WERI-Rb-1 (cell line): Measurements from ENCODE around the gene BCL2L11.

ENCODE experiments used
- DNase-seq: peaks from one replicate; pipeline ENCODE4 v3.0.0-alpha.2; 2020
- H3K27ac ChIP-seq: fragments of 250-450 bp; sonication (Bioruptor Pico); 2 replicates; pipeline ENCODE4 v1.5.1; 2020; ENCODE audit warnings: mild to moderate bottlenecking, moderate library complexity
- H3K27me3 ChIP-seq: fragments of 250-450 bp; sonication (Bioruptor Pico); 2 replicates; pipeline ENCODE4 v1.5.1; 2021; ENCODE audit warnings: mild to moderate bottlenecking, low read depth, moderate library complexity; ENCODE audit not compliant: insufficient read depth, severe bottlenecking
- H3K36me3 ChIP-seq: fragments of 250-450 bp; sonication (Bioruptor Pico); 2 replicates; pipeline ENCODE4 v1.5.1; 2020; ENCODE audit warnings: mild to moderate bottlenecking, moderate library complexity
- H3K4me3 ChIP-seq: 2 replicates; pipeline ENCODE4 v1.5.1; 2011; ENCODE audit warnings: low read depth, mild to moderate bottlenecking, control low read depth, low read length
- H3K9me3 ChIP-seq: fragments of 250-450 bp; sonication (Bioruptor Pico); 2 replicates; pipeline ENCODE4 v1.5.1; 2021; ENCODE audit warnings: mild to moderate bottlenecking, moderate library complexity; ENCODE audit not compliant: severe bottlenecking
- CTCF ChIP-seq: IDR thresholded peaks from 2 replicates; pipeline ENCODE4 v1.5.1; 2011; ENCODE audit warnings: low read depth, mild to moderate bottlenecking, control low read depth, inconsistent platforms, low read length

Gene BCL2L11

GRCh38 chr2:111148925-111149324, 28.2 kb downstream of the BCL2L11 start:
- no peak for TF ChIP-seq CTCF
- Histone ChIP-seq H3K27ac (no peak overlapping the region), H3K36me3 (no peaks in the 10 kb centered on the region; the same call in 1 of the 2 replicates), H3K9me3 (no peaks in the 10 kb centered on the region), H3K4me3 (no peak overlapping the region), H3K27me3 (no peaks in the 10 kb centered on the region)
- DNase-seq: no peak

DNA sequence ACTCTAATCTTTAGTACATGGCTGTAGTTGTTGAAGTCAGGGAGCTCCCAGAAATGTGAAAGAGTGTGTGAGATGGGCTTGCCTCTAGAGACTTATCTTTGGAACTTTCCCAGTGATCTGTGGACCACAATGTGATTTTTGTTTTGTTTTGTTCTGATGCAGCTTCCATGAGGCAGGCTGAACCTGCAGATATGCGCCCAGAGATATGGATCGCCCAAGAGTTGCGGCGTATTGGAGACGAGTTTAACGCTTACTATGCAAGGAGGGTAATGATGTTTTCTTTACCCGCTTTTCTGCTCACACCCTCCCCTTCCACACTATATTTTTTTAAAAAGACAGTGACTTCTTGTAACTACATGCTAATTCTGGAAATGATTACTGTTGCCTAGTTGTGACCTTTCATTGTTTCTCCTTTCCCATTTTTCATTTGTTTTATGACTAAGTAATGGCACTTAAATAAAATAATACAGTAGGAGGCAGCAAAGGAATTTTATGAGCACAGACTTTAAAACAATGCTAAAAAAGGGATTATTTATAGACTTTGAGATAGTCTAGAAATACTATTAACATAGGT, 29.3 kb downstream of the BCL2L11 start:
- H3K27ac ChIP-seq: no peak overlapping the region
- TF ChIP-seq CTCF: no peak
- no peaks in the 10 kb centered on the region; the same call in 1 of the 2 replicates for H3K36me3 ChIP-seq
- no peaks in the 10 kb centered on the region for H3K9me3 ChIP-seq
- no peak overlapping the region for H3K4me3 ChIP-seq
- DNase-seq: no peak
- H3K27me3 ChIP-seq: no peaks in the 10 kb centered on the region

GRCh38 chr2:111154758-111155157, 34.0 kb downstream of the BCL2L11 start:
- Histone ChIP-seq H3K27me3 (no peaks in the 10 kb centered on the region), H3K36me3 (no peaks in the 10 kb centered on the region; the same call in 1 of the 2 replicates), H3K9me3 (no peaks in the 10 kb centered on the region), H3K27ac (no peak overlapping the region), H3K4me3 (no peak overlapping the region)
- no peak for DNase-seq
- no peak for TF ChIP-seq CTCF

- no peak for TF ChIP-seq CTCF
- no peak overlapping the region for H3K27ac ChIP-seq
- H3K9me3 ChIP-seq: no peaks in the 10 kb centered on the region
- H3K27me3 ChIP-seq: no peaks in the 10 kb centered on the region
- DNase-seq: no peak
- H3K4me3 ChIP-seq: no peak overlapping the region
- no peaks in the 10 kb centered on the region; the same call in none of the 2 replicates for H3K36me3 ChIP-seq
Measured at GRCh38 chr2:111155610-111156009, 34.9 kb downstream of the BCL2L11 start.

- Histone ChIP-seq H3K36me3 (no peaks in the 10 kb centered on the region; the same call in none of the 2 replicates), H3K27ac (no peak overlapping the region), H3K9me3 (no peaks in the 10 kb centered on the region), H3K27me3 (no peaks in the 10 kb centered on the region), H3K4me3 (no peak overlapping the region)
- no peak for DNase-seq
- TF ChIP-seq CTCF: no peak
Measured at GRCh38 chr2:111156529-111156928, 35.8 kb downstream of the BCL2L11 start.
